Lung microvascular endothelial cell (primary cell): ENCODE results near the gene ETS1. TPM values are rescaled to one million over a fixed set of nuclear protein-coding genes. Genes with fewer than 3 reads are reported as not detected.
A peak's percentile ranks its signal among the peaks of the same experiment; 100 is the strongest.

Source experiments
- DNase-seq, 2 donors: peaks; one replicate each; pipeline versions ENCODE4 v3.0.0 to v3.0.0-alpha.2; 2010; ENCODE audit warnings: low read depth in 2 of 2
- total RNA-seq: library from RNA; depleted of rRNA; stranded (reverse); fragments of >200 nt; gene quantifications from 2 replicates; pipeline ENCODE4 v1.2.1, GENCODE V29; 2014

The ETS1 gene
- total RNA-seq, 1 donor from 2014 or later = 88.5 TPM

DNA sequence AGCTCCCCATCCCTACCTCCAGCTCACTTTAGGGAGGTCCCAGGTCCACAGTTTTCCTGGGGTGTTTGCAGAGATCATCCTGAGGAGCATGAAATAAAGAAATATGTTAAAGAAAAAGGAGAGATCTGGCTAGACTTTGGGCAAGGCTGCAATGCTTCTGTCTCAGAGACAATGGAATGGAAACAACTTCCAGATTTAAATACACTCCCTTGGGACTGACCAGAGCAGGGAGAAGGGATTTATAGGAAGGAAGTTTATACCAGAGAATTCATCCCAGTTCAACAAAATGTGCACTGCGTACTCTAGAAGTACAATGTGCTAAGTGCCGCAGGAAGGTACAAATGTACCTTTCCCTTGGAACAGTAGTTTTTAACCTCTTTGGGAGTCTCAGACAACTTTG, 40.4 kb downstream of the ETS1 start:
- DNase-seq = no peak

DNA sequence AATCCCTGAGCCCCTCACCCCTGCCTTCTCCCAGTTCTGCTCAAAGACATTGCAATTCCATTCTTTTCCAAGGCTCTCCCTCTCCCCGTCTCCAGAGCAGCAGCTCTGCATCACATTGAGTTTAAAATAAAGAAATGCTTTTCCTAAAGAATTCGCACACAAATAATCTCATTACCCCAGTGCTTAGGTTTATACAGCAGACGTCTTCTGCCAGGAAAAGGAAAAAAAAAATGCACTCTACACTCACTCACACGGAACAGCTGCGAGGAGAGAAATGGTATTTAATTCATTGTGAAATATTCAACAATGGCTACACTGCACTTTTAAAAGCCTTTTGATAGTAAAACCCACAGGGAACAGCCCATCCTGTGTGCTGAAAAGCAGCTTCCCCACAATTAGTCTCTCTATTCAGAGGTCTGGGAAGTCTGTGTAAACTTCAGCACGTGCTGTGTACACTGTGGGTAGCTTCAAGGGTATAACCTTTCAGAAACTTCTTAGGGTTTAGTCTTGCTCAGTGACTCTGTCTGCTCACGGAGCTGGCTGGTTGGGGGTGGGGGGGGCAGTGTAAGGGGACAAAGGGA, 42.8 kb downstream of the ETS1 start:
- peak in 1 of 2 donors; percentile 34 for DNase-seq

DNA sequence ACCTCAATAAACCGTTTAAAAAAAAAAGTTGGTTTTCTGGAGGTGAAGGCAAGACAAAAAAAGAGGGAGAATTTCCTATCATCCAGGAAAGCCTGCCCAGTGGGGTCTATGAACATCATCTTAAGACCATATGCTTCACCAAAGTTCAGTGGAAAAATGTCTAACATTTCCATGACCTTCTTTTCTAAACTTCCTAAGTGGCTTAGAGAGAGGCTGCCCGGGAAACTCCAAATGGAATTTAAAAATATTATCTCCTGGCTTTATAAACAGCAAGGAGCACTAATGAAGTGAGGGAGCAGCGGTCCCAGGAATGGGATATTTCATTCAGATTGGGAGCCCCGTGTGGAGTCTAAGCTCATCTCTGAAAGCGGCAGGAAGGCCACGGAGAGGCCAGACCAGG, 46.9 kb downstream of the ETS1 start:
- DNase-seq = no peak

DNA sequence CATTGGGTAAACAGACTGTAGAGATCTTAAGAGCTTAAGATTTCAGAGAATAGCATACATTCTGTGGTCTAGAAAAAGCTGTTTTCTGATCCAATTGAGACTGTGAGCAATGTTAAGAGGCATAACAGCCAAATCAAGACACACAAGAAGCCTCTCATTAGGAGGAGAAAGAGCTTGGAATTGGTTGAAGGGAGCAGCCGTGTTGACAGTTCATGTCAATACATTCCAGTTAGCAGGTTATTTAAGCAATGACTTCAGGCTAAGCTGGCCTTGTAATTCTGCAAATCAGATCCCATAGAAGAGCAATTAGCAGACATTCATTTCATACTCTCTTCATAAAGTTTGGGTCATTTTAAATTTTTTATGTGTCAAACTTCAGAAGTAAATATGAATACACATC, 50.9 kb downstream of the ETS1 start:
- DNase-seq = no peak

DNA sequence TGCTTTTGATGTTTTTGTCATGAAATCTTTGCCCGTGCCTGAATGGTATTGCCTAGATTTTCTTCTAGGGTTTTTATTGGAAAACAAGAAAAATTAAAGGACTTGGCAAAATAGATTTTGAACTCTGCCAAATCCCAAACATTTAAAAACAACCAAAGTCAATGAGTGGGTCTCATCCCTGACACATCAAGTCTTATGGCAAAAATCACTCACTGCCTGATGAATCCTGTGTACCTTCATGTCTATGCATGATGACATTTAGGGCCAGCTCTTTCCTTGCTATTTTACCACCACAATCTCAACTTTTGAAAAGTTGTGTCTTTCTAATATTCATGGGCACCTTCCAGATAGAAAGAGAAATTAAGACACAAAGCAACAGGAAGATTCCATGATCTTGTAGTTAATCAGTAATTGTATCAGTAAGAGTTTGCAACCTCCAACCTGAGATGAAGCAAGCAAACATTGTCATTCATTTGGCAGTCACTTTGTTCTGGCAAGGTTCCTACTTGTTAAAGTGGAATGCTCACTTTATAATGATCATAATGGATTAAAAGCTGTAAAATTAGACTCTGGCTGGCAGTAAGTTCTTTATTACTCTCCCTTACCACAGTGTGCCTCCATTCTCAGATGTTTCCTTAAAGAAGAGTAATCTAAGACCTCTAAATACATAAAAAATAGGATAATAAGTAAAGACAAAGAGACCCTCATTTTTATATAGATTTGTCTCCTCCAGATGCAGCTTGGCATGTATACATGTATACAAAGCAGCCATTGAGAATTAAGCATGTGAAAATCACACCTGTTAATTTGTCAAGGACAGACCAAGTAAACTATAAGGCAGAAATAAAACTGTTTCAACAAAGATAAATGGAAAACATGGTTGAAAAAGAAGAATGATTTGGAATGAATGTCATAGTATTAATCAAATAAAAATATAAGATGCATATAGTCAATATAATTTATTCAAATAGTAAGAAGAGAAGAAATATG, 51.6 kb downstream of the ETS1 start:
- DNase-seq = peak in 1 of 2 donors; percentile 47

DNA sequence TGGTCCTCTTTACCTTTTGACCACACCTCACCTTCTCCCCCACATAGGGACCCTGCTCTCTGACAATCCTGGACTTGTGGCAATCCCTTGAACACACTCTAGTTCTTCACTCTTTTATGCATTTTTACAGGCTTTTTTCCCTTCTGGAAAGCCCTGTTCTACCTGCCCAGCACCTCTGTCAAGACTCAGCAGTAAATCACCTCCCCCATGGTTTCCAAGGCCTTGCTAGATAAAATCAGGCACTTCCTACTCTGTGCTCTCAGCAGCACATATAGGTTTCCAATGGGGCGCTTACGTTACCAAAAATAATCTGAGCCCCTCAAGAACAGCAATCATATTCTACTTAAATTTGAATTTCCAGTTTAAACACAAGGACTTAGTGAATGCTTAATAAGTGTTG, 53.9 kb downstream of the ETS1 start:
- DNase-seq = no peak

DNA sequence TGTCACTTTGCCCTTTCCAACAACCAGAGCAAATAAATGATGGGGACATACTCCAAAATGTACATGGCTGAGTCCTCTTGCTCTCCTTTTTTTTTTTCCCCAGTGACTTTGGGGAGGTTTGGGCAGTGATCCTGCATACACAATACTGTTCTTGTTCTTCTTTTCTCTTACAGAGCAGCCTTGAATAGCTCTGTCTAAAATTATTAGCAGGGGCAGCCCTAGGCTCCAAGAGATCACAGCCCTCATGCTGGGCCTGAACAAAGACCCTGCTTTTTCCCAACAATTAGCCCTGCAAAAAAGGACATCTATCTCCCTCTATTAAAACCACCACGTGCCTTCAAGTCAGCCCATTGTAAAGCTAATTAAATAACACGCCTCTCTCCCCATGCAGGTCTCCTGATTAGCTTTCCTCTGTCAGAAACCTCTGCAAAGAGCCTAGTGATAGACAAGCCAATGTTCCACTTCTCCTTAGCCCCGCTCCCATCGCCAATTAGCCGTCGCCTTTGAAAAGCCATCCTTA, 54.7 kb downstream of the ETS1 start:
- no peak for DNase-seq

DNA sequence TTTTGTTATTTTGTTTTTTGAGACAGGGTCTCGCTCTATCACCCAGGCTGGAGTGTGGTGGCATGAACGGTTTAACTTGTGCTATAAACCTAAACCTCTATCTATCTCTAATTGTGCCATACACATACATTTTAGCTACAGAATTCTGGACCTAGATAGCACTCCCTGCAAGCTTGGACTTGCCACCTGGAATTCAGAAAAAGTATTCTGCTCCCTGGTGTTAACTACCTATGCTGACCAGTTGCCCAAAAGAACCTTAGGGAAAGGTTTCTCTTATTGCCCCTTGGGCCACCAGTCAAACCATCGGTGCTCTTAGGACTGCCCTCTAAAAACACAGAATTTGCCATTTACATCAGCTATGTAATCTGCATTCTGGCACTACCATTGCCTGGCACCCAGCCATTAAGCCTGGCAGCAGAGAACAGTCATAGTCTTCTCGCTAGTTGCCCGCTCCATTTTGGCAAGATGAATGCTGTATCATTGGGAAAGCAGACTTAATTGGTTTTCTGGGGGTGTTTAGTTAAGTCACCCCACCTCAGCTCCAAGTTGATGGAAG, 55.3 kb downstream of the ETS1 start:
- DNase-seq = no peak

DNA sequence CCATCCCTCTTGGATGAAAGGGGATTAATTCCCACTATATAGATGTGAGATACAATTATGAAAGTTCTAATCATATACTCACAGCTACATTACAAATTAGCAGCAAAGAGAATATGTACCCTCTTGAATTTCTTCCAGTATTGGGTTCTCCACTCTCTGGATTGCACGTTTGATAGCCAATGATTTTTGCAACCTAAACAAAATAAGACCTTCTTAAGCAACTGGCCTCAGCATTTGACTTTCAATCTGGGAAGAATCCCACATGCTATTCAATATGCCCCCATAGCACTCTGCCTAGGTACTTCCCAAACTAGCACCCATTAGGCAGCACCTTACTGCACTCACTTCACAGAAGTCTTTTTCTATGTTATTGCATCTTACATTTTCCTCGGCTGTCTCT, 55.8 kb downstream of the ETS1 start:
- DNase-seq = no peak

DNA sequence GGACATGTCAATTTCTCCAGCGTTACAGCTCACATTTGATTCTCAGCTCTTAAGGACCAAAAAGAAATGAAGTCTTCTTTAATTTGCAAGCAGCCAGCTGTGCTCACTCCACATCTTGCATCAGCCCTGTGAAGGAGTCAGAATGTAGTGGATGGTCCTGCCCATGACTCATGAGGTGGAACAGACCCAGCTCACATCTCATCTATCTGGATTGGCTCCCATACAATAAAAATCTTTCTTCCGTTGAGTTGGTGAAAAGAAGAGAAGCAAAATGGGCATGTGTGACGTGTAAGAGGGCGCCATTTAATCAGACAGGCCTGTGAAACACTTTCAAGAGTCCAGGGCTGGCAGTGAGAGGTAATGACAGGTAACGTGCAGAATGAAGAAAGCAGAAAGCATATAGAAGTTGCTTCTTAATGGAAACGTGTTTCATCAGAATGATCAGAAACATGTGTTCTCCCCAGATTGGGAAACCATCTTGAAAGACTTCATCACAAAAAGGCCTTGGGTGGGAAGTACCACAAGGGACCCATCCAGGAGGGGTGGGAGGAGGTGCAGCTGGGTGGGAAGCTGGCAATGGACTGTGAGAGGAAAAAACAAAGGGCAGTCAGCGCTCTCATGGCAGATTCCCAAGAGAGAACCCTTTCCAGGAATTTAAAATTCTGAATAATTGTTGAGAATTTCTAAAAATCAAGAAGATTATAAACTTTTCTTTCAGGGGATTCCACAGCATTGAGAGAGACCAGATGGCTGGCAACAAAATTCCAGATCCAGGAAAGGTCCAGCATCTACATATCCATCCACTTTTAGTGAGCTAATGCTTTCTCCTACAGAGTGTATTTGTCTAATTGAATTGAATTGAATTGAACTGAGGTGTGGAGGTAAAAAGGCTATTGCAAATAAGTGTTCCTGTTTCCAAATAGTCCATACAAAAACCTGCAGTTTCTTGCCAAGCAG, 57.0 kb downstream of the ETS1 start:
- DNase-seq = peak in 1 of 2 donors; percentile 63

DNA sequence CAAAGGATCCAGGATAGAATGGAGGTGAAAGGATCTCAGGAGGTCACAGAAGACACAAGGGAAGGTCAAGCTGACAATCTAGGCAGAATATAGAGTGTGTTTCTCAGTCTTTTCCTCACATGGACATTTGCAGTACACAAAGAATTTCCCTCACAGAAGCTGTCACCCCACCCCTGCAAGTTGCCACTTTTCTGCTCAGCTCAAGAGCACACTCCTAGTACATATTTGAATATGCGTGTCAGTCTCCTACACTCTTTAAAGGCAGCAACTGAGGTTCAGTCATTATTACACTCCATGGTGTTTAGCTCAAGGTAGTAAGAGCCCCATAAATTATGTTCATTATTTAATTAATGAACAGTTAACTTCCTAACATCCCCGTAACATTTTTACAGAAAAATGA, 59.1 kb downstream of the ETS1 start:
- no peak for DNase-seq

DNA sequence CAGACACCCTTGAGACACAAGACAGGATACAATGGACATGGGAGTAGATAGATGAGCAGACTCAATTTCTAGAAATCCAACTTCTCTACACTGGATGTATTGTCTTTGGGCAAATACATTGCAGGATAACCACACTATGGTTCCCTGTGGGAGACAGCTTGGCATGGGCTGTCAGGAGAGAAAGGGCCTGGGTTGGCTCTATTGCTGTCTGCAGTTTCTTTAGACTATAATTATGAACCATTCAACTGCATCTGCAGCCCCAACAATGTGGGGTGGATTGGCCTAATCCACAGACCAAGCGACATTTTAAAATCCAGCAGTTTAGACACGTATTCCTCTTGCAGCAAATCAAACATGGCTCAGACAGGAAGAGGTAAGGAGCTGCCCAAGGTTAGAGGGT, 60.3 kb downstream of the ETS1 start:
- DNase-seq = no peak

DNA sequence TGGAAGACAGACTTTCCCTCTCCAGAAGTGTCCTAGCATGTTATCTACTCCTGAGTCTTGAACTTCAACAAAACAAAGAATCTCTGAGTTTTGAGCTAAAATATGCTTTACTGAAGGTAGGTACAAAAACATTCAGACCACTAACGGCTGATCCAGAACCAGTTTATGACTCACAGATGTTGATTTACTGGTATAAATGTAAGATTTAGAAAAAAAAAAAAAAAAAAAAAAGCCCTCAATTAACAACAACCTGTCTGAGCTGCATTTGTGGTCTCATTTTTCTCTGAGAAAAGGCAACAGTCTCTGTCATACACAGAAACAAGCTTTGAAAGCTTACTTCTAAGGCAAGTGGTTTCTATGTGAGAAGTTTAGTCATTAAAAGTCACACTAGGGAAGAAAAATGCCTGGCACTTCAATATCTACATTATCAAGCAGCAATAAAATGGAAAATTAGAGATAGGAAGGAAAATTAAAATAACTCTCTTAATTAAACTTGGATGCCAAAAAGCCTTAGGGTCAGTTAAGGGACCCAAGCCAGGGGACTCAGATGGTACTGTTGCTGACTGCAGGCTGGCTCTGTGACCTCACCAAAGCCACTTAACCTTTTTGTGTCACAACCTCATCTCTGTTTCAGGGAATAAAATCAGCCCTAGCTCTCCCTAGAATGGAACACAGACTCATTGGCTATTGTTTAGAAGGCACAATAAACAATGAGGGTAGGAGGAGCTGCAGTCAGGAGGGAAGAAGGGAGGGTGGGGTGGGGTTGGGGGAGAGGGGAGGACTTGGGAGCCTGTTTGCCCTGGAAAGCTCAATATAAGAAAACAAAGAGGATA, 61.7 kb downstream of the ETS1 start:
- DNase-seq = peak in 1 of 2 donors; percentile 45

DNA sequence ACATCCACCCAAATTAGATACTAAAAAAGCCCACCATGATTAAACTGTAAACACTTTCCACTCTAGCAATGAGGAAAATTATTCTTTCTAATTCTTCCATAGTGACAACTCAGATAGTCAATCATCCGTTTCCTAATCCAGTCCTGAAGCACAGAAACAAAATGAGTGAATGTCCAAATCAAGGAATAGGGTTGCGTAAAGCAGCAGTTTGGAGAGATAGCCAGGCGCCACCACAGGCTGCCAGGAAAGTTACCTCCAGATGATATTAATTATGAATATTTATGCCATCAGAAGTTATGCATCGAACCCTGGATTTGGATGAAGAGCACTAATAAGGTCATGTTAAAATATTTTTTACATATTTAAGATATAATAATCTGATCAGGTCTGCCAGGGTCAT, 63.2 kb downstream of the ETS1 start:
- no peak for DNase-seq

DNA sequence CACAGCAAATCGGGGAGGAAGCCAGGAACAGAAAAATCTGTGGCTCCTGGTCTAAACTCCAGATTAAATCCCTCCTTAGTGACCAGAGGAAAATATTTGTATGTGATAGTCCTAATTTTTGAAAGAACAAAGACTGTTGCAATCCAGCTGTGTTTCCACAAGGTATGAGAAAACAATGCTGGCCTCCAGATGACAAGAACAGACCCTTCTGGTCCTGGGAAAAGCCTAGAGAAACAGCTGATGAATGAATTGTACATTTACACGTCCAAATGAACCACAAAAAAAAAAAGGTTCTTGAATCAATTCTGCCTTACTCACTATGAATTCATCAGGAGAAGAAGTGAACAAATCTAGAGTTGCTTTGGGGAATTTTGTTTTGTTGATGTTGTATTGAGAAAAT, 63.7 kb downstream of the ETS1 start:
- DNase-seq = peak; percentile 48 to 75

DNA sequence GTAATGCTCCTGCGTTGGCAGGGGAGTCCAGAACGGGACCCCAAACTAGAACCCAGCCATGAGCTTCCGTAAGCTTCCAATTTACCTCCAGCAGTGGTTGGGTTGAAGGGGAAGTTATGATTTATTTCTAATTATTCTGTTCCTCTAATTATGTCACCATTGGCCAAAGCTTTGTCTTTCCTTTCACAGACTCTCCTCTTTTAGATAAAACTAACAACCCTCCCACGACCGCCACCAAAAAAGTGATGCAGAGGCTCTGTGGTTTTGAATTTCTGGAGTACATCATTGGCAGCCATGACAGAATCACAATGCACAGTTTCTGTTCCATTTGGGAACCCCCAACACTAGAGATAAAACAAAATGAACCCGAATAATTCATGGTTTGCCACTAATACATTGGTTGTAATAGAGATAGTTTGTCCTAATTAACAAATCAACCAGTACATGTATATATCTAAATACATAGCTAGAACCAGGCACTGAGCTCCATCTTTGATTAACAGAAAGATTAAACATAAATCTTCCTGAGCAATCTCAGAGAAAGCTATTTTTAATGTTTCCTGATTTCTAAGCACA, 64.3 kb downstream of the ETS1 start:
- no peak for DNase-seq

DNA sequence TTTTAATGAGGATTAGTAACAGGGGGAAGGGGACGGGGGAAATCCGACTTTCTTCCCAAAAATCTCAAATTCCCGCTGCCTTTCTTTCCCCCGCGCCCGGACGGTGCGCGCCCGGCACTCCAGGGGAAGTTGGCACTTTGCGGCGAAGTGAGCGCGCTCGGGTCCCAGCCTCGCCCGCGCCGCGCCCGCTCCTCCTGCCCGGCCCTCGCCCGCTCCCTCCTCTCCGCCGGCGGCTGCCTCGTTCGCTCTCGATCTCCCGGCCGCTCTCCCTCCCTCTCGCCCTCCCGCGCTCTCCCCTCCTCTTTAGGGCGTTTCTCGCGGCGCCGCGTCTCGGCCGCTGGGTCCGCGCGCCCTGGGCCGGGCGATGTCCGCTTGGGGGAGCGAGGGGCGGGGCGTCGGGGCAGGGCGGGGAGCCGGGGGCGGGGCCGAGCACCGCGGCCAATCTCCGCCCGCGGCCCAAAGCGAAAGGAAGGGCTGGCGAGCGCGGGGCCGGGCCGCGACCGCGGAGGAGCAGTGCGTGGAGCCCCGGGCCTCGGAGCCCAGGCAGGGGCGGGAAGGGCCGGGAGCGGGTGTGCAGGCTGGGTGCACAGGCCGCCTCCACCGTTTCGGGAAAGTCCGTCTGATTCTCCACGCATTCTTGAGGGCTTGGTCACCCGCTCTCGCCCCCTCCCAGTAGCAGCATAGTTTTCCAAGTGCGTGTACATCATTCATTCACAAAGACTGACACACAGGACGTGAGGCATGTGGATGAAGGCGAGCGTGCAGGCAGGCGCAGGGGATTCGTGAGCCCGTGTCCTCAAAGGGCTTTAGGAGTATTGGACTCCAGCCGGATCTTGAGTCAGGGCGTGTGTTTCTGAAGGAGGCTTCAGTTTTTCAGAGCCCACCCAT, 65.1 kb downstream of the ETS1 start:
- DNase-seq = peak; percentile 97 to 99

DNA sequence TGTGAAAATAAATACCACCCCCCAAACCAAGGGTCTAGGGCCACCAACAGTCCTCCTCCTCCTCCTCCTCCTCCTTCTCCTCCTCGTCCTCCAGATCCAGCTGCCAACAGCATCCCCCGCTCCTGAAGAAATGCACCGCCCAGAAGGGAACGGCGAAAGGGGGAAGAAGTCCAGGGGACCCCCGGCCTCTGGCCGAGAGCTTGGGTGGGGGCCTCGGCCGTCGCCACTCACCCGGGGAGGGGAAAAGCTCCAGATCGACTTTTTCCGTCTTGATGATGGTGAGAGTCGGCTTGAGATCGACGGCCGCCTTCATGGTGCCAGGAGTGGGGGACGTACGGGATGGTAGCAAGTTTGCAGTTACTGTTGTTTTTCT, 65.7 kb downstream of the ETS1 start:
- peak in 1 of 2 donors; percentile 41 for DNase-seq
